B cell (primary cell): ENCODE measurements around the gene LIPC. TPM values are rescaled to one million over a fixed set of nuclear protein-coding genes. Genes with fewer than 3 reads are reported as not detected.

ENCODE experiments used
- ATAC-seq: fragments of 200-7000 bp; cut with Tn5 transposase; one replicate; pipeline ENCODE4 v1.10.0; 2021; ENCODE audit warnings: low read depth, mild to moderate bottlenecking, moderate number of reproducible peaks, moderate library complexity
- CTCF ChIA-PET: fragments of 350-600 bp; sonication (Branson Sonifier 250); formaldehyde crosslinking; loops from one replicate; lab custom pipeline; 2021; ENCODE audit warnings: antibody characterized with exemption, inconsistent platforms; lab: Charles Lee
- POLR2A ChIA-PET: fragments of 350-600 bp; sonication (Branson Sonifier 250); formaldehyde crosslinking; loops from one replicate; lab custom pipeline; 2021; ENCODE audit warnings: antibody characterized with exemption; lab: Charles Lee
- DNase-seq: peaks from one replicate; pipeline ENCODE4 v3.0.0; 2013
- H2AFZ ChIP-seq: 2 replicates; pipeline ENCODE4 v1.6.1; 2012; ENCODE audit warnings: mild to moderate bottlenecking, low read depth, low read length; ENCODE audit not compliant: insufficient read depth, poor library complexity, severe bottlenecking
- H3K27ac ChIP-seq, 2 donors: 1 replicate in 1 of 2; 2 replicates in 1 of 2; pipeline ENCODE4 v1.5.1; 2012 to 2013; ENCODE audit warnings: low read length in 2 of 2, mild to moderate bottlenecking in 2 of 2, moderate library complexity in 1 of 2
- H3K27me3 ChIP-seq, 4 experiments: fragments of 200-600 bp in 1 of 4; sonication (generic) in 1 of 4; replicated peaks in 1 of 4; 1 replicate in 2 of 4; 2 replicates in 2 of 4; pipeline versions ENCODE4 v1.6.1 to v1.7.0; 2013 to 2016; ENCODE audit warnings: low read length in 3 of 4, mild to moderate bottlenecking in 2 of 4, mixed read lengths in 1 of 4, moderate library complexity in 1 of 4; ENCODE audit not compliant: insufficient read depth in 4 of 4, control insufficient read depth in 3 of 4; ENCODE audit errors: control extremely low read depth in 1 of 4
- H3K36me3 ChIP-seq, 2 experiments: replicated peaks in 1 of 2; 1 replicate in 1 of 2; 2 replicates in 1 of 2; pipeline versions ENCODE4 v1.6.1 to v1.7.1; 2013; ENCODE audit warnings: low read length in 1 of 2; ENCODE audit not compliant: insufficient read depth in 2 of 2, control insufficient read depth in 1 of 2; ENCODE audit errors: control extremely low read depth in 1 of 2, extremely low read depth in 1 of 2
- H3K4me1 ChIP-seq, 2 donors: fragments of 200-600 bp in 1 of 2; sonication (generic) in 1 of 2; 1 replicate in 1 of 2; 2 replicates in 1 of 2; pipeline versions ENCODE4 v1.5.1 to v1.6.1; 2013 to 2017; ENCODE audit warnings: low read length in 2 of 2; ENCODE audit not compliant: control insufficient read depth in 2 of 2, insufficient read depth in 2 of 2
- H3K4me2 ChIP-seq: replicated peaks from 2 replicates; pipeline ENCODE3; 2012; ENCODE audit warnings: mild to moderate bottlenecking, low read depth, low read length; ENCODE audit not compliant: poor library complexity, severe bottlenecking
- H3K4me3 ChIP-seq, 5 experiments: fragments of 200-600 bp in 1 of 5; sonication (generic) in 1 of 5; 1 replicate in 3 of 5; 2 replicates in 2 of 5; pipeline versions ENCODE4 v1.5.1 to v1.7.0; 2011 to 2016; ENCODE audit warnings: low read length in 4 of 5, mild to moderate bottlenecking in 4 of 5, low read depth in 2 of 5, control low read depth in 1 of 5, moderate library complexity in 1 of 5; ENCODE audit not compliant: insufficient read depth in 1 of 5; ENCODE audit errors: control extremely low read depth in 1 of 5, extremely low read depth in 1 of 5
- H3K79me2 ChIP-seq: fragments of 200-600 bp; sonication (generic); one replicate; pipeline ENCODE4 v1.6.0; 2016; ENCODE audit warnings: low read length; ENCODE audit not compliant: control insufficient read depth, insufficient read depth
- H3K9ac ChIP-seq: fragments of 200-600 bp; sonication (generic); 2 replicates; pipeline ENCODE4 v1.6.1; 2017; ENCODE audit warnings: mild to moderate bottlenecking, low read length, moderate library complexity
- H3K9me3 ChIP-seq, 3 donors: one replicate each; pipeline versions ENCODE4 v1.6.1 to v1.7.1; 2013; ENCODE audit warnings: low read length in 2 of 3; ENCODE audit not compliant: control insufficient read depth in 2 of 3, insufficient read depth in 1 of 3; ENCODE audit errors: control extremely low read depth in 1 of 3
- H4K20me1 ChIP-seq: 2 replicates; pipeline ENCODE4 v1.6.0; 2012; ENCODE audit warnings: mild to moderate bottlenecking, low read length; ENCODE audit not compliant: insufficient read depth, control insufficient read depth, poor library complexity, severe bottlenecking
- H3K27ac Mint-ChIP-seq: one replicate; pipeline ENCODE4 v1.8.0; 2021; ENCODE audit warnings: mixed read lengths
- H3K27me3 Mint-ChIP-seq: one replicate; pipeline ENCODE4 v1.8.0; 2021; ENCODE audit warnings: mixed read lengths
- H3K4me1 Mint-ChIP-seq: one replicate; pipeline ENCODE4 v1.8.0; 2021; ENCODE audit warnings: mixed read lengths
- H3K4me3 Mint-ChIP-seq: one replicate; pipeline ENCODE4 v1.8.0; 2021; ENCODE audit warnings: mixed read lengths
- H3K9me3 Mint-ChIP-seq: one replicate; pipeline ENCODE4 v1.8.0; 2022; ENCODE audit warnings: mixed read lengths; ENCODE audit not compliant: insufficient read depth
- CTCF ChIP-seq: fragments of 200-600 bp; IDR thresholded peaks from one replicate; pipeline ENCODE4 v1.8.0; 2022; ENCODE audit warnings: antibody characterized with exemption, mild to moderate bottlenecking
- EZH2 ChIP-seq: IDR thresholded peaks from 2 replicates; pipeline ENCODE4 v1.6.1; 2012; ENCODE audit warnings: borderline replicate concordance, low read depth, mild to moderate bottlenecking, moderate library complexity, low read length; ENCODE audit not compliant: insufficient read depth, poor library complexity, severe bottlenecking
- whole genome bisulfite sequencing: methylation state at CpG from one replicate; pipeline ENCODE4 v1.1.5; 2013; ENCODE audit warnings: missing lambda C conversion rate; ENCODE audit not compliant: insufficient coverage; 5-methylcytosine and 5-hydroxymethylcytosine counted together
- intact Hi-C: fragments of 100-400 bp; cut with micrococcal nuclease; formaldehyde crosslinking; loops from one replicate; pipeline ENCODE4 v1.10.0; 2022
- polyA plus RNA-seq: library from polyadenylated mRNA; depleted of rRNA; stranded (reverse); fragments of >200 nt; gene quantifications from 2 replicates; pipeline ENCODE4 v1.2.3, GENCODE V29; 2012
- total RNA-seq, 2 donors: library from RNA; stranded (reverse); fragments of 120-200 nt in 1 of 2; gene quantifications; 1 replicate in 1 of 2; 2 replicates in 1 of 2; pipeline versions ENCODE4 v1.2.3 to v1.2.4, GENCODE V29; 2013 to 2022

Gene LIPC
- total and polyA plus RNA-seq, 2 donors (not counting 1 experiment from before 2014, with no cell fraction given) = not detected

GRCh38 chr15:58452775-58453174 is 21.0 kb downstream of the LIPC start:
- Histone ChIP-seq H3K4me2 (no peak overlapping the region), H3K9ac (no peak overlapping the region), H3K79me2 (no peaks in the 10 kb centered on the region), H3K4me1 (no peaks in the 10 kb centered on the region), H4K20me1 (no peaks in the 10 kb centered on the region), H3K27ac (no peak overlapping the region), H3K4me3 (no peak overlapping the region), H2AFZ (no peak overlapping the region), H3K27me3 (no peaks in the 10 kb centered on the region), H3K9me3 (no peaks in the 10 kb centered on the region), H3K36me3 (no peaks in the 10 kb centered on the region)
- Mint-ChIP-seq H3K27me3 (peaks cover 15% of the 10 kb centered on the region), H3K27ac (no peak overlapping the region), H3K4me1 (no peaks in the 10 kb centered on the region), H3K4me3 (no peak overlapping the region), H3K9me3 (no peaks in the 10 kb centered on the region)
- WGBS = 100% methylated on average over 1 of the region's 4 CpGs
- POLR2A ChIA-PET = no interaction called here
- TF ChIP-seq CTCF (no peak), EZH2 (no peak)
- ATAC-seq (no peak), DNase-seq (no peak)
- intact Hi-C loops = no loop called here
- CTCF ChIA-PET = no interaction called here

DNA sequence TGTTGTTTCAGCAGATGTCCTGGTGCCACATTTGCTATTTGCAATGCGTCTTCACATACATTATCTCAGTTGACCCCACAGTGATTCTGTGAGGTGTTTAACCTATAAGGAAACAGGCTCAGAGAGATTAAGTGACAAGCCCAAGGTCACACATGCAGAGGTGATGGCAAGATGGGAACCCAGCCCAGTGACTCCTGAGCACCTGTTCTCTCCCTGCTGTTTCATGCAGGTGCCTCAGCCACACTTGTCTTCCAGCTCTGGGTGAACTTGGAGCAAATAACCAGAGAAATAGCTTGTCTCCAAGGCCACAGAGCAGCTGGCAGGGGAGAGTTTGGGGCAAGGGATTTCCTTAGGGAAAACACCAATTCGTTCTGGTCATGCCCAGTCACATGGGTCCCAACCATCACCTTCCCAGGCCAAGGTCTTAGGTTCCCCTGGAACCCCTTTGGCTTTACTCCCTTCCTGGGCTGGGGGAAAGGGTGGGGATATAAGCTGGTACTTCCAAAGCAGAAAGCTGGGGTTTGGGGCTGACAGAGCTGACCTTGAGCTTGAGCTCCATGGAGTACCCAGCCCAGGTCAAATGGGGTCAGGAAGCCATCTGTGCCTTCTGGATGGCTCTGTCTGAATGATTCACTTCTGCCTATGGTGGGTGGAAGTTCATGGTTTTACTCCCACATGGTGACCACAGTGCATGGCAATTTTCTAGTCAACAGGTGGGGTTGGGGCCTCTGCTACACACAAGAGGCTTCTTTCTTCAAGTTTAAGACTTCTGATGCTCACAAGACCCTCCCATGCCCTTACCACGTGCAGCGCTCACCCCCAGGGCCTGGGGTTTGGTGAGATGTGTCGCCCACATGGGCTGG is 22.4 kb downstream of the LIPC start:
- Histone ChIP-seq H3K36me3 (no peaks in the 10 kb centered on the region), H3K4me1 (no peaks in the 10 kb centered on the region), H3K9ac (no peak overlapping the region), H3K4me3 (no peak overlapping the region), H3K79me2 (no peaks in the 10 kb centered on the region), H3K4me2 (no peak overlapping the region), H2AFZ (no peak overlapping the region), H3K9me3 (no peaks in the 10 kb centered on the region), H3K27me3 (no peaks in the 10 kb centered on the region), H4K20me1 (no peaks in the 10 kb centered on the region), H3K27ac (no peak overlapping the region)
- Mint-ChIP-seq H3K9me3 (no peaks in the 10 kb centered on the region), H3K27ac (no peak overlapping the region), H3K27me3 (peaks cover 24% of the 10 kb centered on the region), H3K4me3 (no peak overlapping the region), H3K4me1 (no peaks in the 10 kb centered on the region)
- no peak for ATAC-seq
- intact Hi-C loops = no loop called here
- no peak for DNase-seq
- WGBS = 83% methylated on average over 1 of the region's 5 CpGs
- no peak for TF ChIP-seq EZH2
- TF ChIP-seq CTCF = no peak
- ChIA-PET POLR2A (no interaction called here), CTCF (no interaction called here)
